Fibroblast of lung (primary cell): ENCODE measurements around the gene SLAMF8. TPM values are rescaled to one million over a fixed set of nuclear protein-coding genes. Genes with fewer than 3 reads are reported as not detected.

Experiments used
- DNase-seq, 2 donors: peaks; one replicate each; pipeline versions ENCODE4 v3.0.0 to v3.0.0-alpha.2; 2010; ENCODE audit warnings: low read depth in 2 of 2
- H2AFZ ChIP-seq: 2 replicates; pipeline ENCODE4 v1.5.1; 2012; ENCODE audit warnings: low read length, control low read depth, inconsistent platforms
- H3K27ac ChIP-seq: 2 replicates; pipeline ENCODE4 v1.5.1; 2011; ENCODE audit warnings: low read length, control low read depth; ENCODE audit not compliant: insufficient read depth
- H3K27me3 ChIP-seq: 2 replicates; pipeline ENCODE4 v1.5.1; 2011; ENCODE audit warnings: mild to moderate bottlenecking, low read length; ENCODE audit not compliant: control insufficient read depth, insufficient read depth
- H3K36me3 ChIP-seq: 2 replicates; pipeline ENCODE4 v1.5.1; 2011; ENCODE audit warnings: low read length; ENCODE audit not compliant: control insufficient read depth, insufficient read depth
- H3K4me1 ChIP-seq: 2 replicates; pipeline ENCODE4 v1.5.1; 2011; ENCODE audit warnings: low read length; ENCODE audit not compliant: control insufficient read depth, insufficient read depth; ENCODE audit errors: extremely low read depth
- H3K4me2 ChIP-seq: 2 replicates; pipeline ENCODE4 v1.5.1; 2011; ENCODE audit warnings: low read length, control low read depth; ENCODE audit not compliant: insufficient read depth; ENCODE audit errors: extremely low read depth
- H3K4me3 ChIP-seq, 4 experiments: fragments of 200-600 bp in 1 of 4; sonication (generic) in 1 of 4; replicated peaks in 1 of 4; 2 replicates each; pipeline ENCODE4 v1.5.1; 2011 to 2016; ENCODE audit warnings: low read length in 4 of 4, low read depth in 3 of 4, mild to moderate bottlenecking in 3 of 4, control low read depth in 2 of 4, inconsistent platforms in 1 of 4, mixed read lengths in 1 of 4; ENCODE audit not compliant: insufficient read depth in 1 of 4; ENCODE audit errors: control extremely low read depth in 1 of 4
- H3K79me2 ChIP-seq: 2 replicates; pipeline ENCODE4 v1.5.1; 2012; ENCODE audit warnings: mild to moderate bottlenecking, low read length, inconsistent platforms; ENCODE audit not compliant: control insufficient read depth, insufficient read depth
- H3K9ac ChIP-seq: 2 replicates; pipeline ENCODE4 v1.5.1; 2011; ENCODE audit warnings: mild to moderate bottlenecking, low read length, control low read depth; ENCODE audit not compliant: insufficient read depth
- H3K9me3 ChIP-seq: 2 replicates; pipeline ENCODE4 v1.5.1; 2012; ENCODE audit warnings: low read depth, low read length; ENCODE audit not compliant: control insufficient read depth, insufficient read depth
- H4K20me1 ChIP-seq: 2 replicates; pipeline ENCODE4 v1.5.1; 2011; ENCODE audit warnings: low read length; ENCODE audit not compliant: control insufficient read depth, insufficient read depth; ENCODE audit errors: extremely low read depth
- EZH2 ChIP-seq: IDR thresholded peaks from 2 replicates; pipeline ENCODE4 v1.5.1; 2012; ENCODE audit warnings: low read length, control low read depth, mild to moderate bottlenecking; ENCODE audit errors: missing control alignments
- polyA plus RNA-seq, 2 donors: library from polyadenylated mRNA; depleted of rRNA in 1 of 2; stranded (reverse) in 1 of 2; unstranded in 1 of 2; fragments of >200 nt; gene quantifications; 2 replicates each; pipeline ENCODE4 v1.2.1, GENCODE V29; 2011 to 2012; ENCODE audit warnings: missing spikeins in 1 of 2
- total RNA-seq: library from RNA; depleted of rRNA; stranded (reverse); fragments of >200 nt; gene quantifications from 2 replicates; pipeline ENCODE4 v1.2.1, GENCODE V29; 2014
- TF ChIP-seq, protein P1 (sequence below), 2 donors: IDR thresholded peaks in 1 of 2; conservative IDR thresholded peaks in 1 of 2; 1 replicate in 1 of 2; 2 replicates in 1 of 2; pipeline ENCODE4 v1.5.1; 2011 to 2012; ENCODE audit warnings: low read length in 2 of 2, control low read depth in 1 of 2, inconsistent platforms in 1 of 2, low read depth in 1 of 2, mild to moderate bottlenecking in 1 of 2

The SLAMF8 gene
- total and polyA plus RNA-seq, 2 donors (not counting 1 experiment from before 2014, with no cell fraction given), result not detected

DNA sequence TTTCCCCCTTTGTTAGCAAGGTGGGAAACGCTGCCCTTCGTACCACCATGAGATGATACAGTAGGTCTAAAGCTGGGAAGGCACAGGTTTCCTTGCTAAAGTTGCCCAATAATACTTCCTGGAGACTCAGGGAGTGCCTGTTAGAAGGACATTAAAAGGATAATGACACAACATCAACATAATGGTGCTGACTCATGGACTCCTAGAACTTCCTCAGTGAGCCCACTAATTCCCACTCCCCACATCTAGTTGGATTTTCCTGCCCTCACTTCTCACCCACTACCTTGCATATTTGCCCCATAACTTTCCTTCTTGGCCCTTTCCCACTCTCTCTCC lies 55.8 kb downstream of the SLAMF8 start:
- no peak for TF ChIP-seq EZH2
- TF ChIP-seq, protein P1, sequence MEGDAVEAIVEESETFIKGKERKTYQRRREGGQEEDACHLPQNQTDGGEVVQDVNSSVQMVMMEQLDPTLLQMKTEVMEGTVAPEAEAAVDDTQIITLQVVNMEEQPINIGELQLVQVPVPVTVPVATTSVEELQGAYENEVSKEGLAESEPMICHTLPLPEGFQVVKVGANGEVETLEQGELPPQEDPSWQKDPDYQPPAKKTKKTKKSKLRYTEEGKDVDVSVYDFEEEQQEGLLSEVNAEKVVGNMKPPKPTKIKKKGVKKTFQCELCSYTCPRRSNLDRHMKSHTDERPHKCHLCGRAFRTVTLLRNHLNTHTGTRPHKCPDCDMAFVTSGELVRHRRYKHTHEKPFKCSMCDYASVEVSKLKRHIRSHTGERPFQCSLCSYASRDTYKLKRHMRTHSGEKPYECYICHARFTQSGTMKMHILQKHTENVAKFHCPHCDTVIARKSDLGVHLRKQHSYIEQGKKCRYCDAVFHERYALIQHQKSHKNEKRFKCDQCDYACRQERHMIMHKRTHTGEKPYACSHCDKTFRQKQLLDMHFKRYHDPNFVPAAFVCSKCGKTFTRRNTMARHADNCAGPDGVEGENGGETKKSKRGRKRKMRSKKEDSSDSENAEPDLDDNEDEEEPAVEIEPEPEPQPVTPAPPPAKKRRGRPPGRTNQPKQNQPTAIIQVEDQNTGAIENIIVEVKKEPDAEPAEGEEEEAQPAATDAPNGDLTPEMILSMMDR (conservative IDR thresholded peaks at IDR 0.05 in 1 of 2, IDR thresholded peaks at IDR 0.05 in 1 of 2; ENCODE audit: low read depth in 1 of 2, low read length in 2 of 2), result no peak
- Histone ChIP-seq H3K4me2 (peak overlapping the region; percentile 32), H3K27me3 (no peaks in the 10 kb centered on the region), H2AFZ (no peak overlapping the region), H3K4me1 (peaks cover 14% of the 10 kb centered on the region), H3K27ac (peak overlapping the region; percentile 36), H3K9me3 (no peaks in the 10 kb centered on the region), H4K20me1 (no peaks in the 10 kb centered on the region), H3K36me3 (no peaks in the 10 kb centered on the region), H3K79me2 (no peaks in the 10 kb centered on the region), H3K4me3 (no peak overlapping the region), H3K9ac (no peak overlapping the region)
- peak; percentile 32 to 40 for DNase-seq

DNA sequence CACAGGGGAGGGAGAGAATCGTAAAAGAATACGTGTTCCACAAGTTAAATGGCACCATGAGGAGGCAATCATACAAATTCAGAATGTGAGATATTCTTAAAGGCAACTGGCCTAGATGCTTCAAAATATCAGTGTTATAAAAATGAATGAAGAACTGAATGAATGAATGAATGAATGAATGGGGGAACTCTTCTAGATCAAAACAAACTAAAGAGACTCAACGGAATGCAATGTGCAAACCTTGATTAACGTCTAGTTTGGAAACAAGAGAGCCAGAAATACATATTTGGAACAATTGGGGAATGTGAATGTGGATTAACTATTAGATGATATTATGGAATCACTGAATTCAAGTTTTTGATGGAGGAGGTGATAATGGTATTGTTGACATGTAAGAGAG lies 56.5 kb downstream of the SLAMF8 start:
- no peak overlapping the region for H3K27ac ChIP-seq
- no peak overlapping the region for H2AFZ ChIP-seq
- no peaks in the 10 kb centered on the region for H4K20me1 ChIP-seq
- no peak overlapping the region for H3K4me2 ChIP-seq
- DNase-seq, result no peak
- H3K9me3 ChIP-seq, result no peaks in the 10 kb centered on the region
- peaks cover 14% of the 10 kb centered on the region for H3K4me1 ChIP-seq
- TF ChIP-seq EZH2, result no peak
- TF ChIP-seq, protein P1 (conservative IDR thresholded peaks at IDR 0.05 in 1 of 2, IDR thresholded peaks at IDR 0.05 in 1 of 2; ENCODE audit: low read depth in 1 of 2, low read length in 2 of 2), result no peak
- H3K27me3 ChIP-seq, result no peaks in the 10 kb centered on the region
- no peak overlapping the region for H3K4me3 ChIP-seq
- H3K79me2 ChIP-seq, result no peaks in the 10 kb centered on the region
- no peak overlapping the region for H3K9ac ChIP-seq
- H3K36me3 ChIP-seq, result no peaks in the 10 kb centered on the region

DNA sequence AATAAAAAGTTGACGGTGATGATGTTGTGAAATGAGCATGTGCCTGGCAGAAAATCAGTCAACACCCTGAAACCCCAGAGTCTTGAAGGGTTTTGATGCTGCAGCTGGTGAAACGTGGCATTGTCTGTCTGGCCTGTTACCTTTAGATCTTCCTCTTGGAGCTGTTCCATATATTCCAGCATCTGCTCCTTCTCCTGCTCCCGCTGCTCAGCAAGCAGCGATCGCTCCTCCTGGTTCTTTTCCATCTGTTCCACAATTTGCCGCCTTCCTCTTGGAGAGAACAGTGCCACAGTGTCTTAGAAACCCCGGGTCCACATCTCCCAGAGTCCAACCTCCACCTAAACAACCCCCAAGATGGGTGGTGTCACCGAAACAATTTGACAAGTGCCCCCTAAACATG lies 57.6 kb downstream of the SLAMF8 start:
- Histone ChIP-seq H3K9me3 (no peaks in the 10 kb centered on the region), H3K27ac (no peak overlapping the region), H3K36me3 (no peaks in the 10 kb centered on the region), H3K4me3 (no peak overlapping the region), H3K4me1 (peaks cover 15% of the 10 kb centered on the region), H2AFZ (no peak overlapping the region), H4K20me1 (no peaks in the 10 kb centered on the region), H3K27me3 (no peaks in the 10 kb centered on the region), H3K9ac (no peak overlapping the region), H3K79me2 (no peaks in the 10 kb centered on the region), H3K4me2 (no peak overlapping the region)
- TF ChIP-seq, protein P1 (conservative IDR thresholded peaks at IDR 0.05 in 1 of 2, IDR thresholded peaks at IDR 0.05 in 1 of 2; ENCODE audit: low read depth in 1 of 2, low read length in 2 of 2), result no peak
- no peak for TF ChIP-seq EZH2
- DNase-seq, result no peak

Other genes with a start within 250 kb of the SLAMF8 start
- not detected in 2 replicates for gene APCS, start 239.0 kb upstream of the SLAMF8 start, total RNA-seq
- gene APCS, start 239.0 kb upstream of the SLAMF8 start, polyA plus RNA-seq, result not detected in 2 replicates
- gene CRP, start 112.3 kb upstream of the SLAMF8 start, total RNA-seq, result not detected in 2 replicates
- not detected in 2 replicates for gene CRP, start 112.3 kb upstream of the SLAMF8 start, polyA plus RNA-seq
- 11.6 and 21.6 TPM in 2 replicates for gene DUSP23, start 45.9 kb upstream of the SLAMF8 start, total RNA-seq
- gene DUSP23, start 45.9 kb upstream of the SLAMF8 start, polyA plus RNA-seq, result 4.7 and 7.5 TPM in 2 replicates
- not detected in 2 replicates for gene FCRL6, start 24.5 kb upstream of the SLAMF8 start, total RNA-seq
- gene FCRL6, start 24.5 kb upstream of the SLAMF8 start, polyA plus RNA-seq, result not detected in 2 replicates
- under 0.01 TPM in 2 replicates for gene VSIG8, start 35.8 kb downstream of the SLAMF8 start, total RNA-seq
- gene VSIG8, start 35.8 kb downstream of the SLAMF8 start, polyA plus RNA-seq, result not detected in 2 replicates
- 0.51 and 1.5 TPM in 2 replicates for gene CFAP45, start 73.3 kb downstream of the SLAMF8 start, total RNA-seq
- gene CFAP45, start 73.3 kb downstream of the SLAMF8 start, polyA plus RNA-seq, result 1.1 and 1.2 TPM in 2 replicates
- gene TAGLN2, start 98.6 kb downstream of the SLAMF8 start, total RNA-seq, result 220 and 300 TPM in 2 replicates
- gene TAGLN2, start 98.6 kb downstream of the SLAMF8 start, polyA plus RNA-seq, result 718 and 768 TPM in 2 replicates
- gene IGSF9, start 118.7 kb downstream of the SLAMF8 start, total RNA-seq, result under 0.01 TPM in 2 replicates
- not detected in 2 replicates for gene IGSF9, start 118.7 kb downstream of the SLAMF8 start, polyA plus RNA-seq
- not detected in 2 replicates for gene SLAMF9, start 127.4 kb downstream of the SLAMF8 start, total RNA-seq
- gene SLAMF9, start 127.4 kb downstream of the SLAMF8 start, polyA plus RNA-seq, result not detected in 2 replicates
- 4.1 and 4.5 TPM in 2 replicates for gene PIGM, start 205.1 kb downstream of the SLAMF8 start, total RNA-seq
- 6.4 and 6.7 TPM in 2 replicates for gene PIGM, start 205.1 kb downstream of the SLAMF8 start, polyA plus RNA-seq
- not detected in 2 replicates for gene KCNJ10, start 243.3 kb downstream of the SLAMF8 start, total RNA-seq
- not detected in 2 replicates for gene KCNJ10, start 243.3 kb downstream of the SLAMF8 start, polyA plus RNA-seq